ENCODE results near the gene CREG1. TPM values are rescaled to one million over a fixed set of nuclear protein-coding genes. Genes with fewer than 3 reads are reported as not detected.

CREG1 gene
- total RNA-seq, 6 experiments from 2014 or later: 95.8 to 230 (median 171) TPM

- Histone ChIP-seq H3K9me3 (no peaks in the 10 kb centered on the region), H3K36me3 (no peaks in the 10 kb centered on the region), H3K4me3 (no peak overlapping the region), H3K27me3 (no peaks in the 10 kb centered on the region), H3K4me1 (peaks cover 0 to 27% (median 7%) of the 10 kb centered on the region in 4 donors), H3K27ac (peak overlapping the region in 1 of 3 donors; percentile 0)
- DNase-seq (no peak), ATAC-seq (peak in 1 of 4 donors; percentile 13)
- intact Hi-C loops (cut with DNase I): no loop called here
- 85% methylated on average over 2 of the region's 6 CpGs for WGBS (ENCODE audit: insufficient coverage, low coverage, low lambda C conversion rate, missing lambda C conversion rate)
- TF ChIP-seq, protein P1, sequence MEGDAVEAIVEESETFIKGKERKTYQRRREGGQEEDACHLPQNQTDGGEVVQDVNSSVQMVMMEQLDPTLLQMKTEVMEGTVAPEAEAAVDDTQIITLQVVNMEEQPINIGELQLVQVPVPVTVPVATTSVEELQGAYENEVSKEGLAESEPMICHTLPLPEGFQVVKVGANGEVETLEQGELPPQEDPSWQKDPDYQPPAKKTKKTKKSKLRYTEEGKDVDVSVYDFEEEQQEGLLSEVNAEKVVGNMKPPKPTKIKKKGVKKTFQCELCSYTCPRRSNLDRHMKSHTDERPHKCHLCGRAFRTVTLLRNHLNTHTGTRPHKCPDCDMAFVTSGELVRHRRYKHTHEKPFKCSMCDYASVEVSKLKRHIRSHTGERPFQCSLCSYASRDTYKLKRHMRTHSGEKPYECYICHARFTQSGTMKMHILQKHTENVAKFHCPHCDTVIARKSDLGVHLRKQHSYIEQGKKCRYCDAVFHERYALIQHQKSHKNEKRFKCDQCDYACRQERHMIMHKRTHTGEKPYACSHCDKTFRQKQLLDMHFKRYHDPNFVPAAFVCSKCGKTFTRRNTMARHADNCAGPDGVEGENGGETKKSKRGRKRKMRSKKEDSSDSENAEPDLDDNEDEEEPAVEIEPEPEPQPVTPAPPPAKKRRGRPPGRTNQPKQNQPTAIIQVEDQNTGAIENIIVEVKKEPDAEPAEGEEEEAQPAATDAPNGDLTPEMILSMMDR (IDR thresholded peaks at IDR 0.05): no peak
- TF ChIP-seq POLR2A (IDR thresholded peaks at IDR 0.05): no peak
Observed at GRCh38 chr1:167532964-167533824, 20.4 kb downstream of the CREG1 start.

DNA sequence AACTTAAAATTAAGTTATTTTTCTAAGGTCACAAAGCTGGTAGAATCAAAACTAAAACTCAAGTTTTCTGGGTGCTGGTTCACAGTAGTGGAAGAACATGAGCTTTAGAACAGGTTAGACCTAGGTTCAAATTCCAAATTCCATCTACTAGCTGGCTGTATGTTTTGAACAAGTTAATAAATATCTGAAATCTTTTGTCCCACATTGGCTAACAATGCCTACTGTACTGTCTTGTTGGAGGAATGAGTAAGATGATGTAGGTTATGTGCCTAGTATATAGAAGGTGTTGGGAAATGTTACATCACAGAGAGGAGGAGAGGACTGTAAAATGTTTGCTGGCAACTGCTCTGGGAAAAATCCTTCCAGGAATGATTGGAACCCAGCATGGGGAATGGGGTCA lies 21.2 kb downstream of the CREG1 start:
- no peaks in the 10 kb centered on the region for H3K36me3 ChIP-seq
- H3K9me3 ChIP-seq: no peaks in the 10 kb centered on the region
- intact Hi-C loops (cut with DNase I): no loop called here
- peaks cover 0 to 26% (median 7%) of the 10 kb centered on the region in 4 donors for H3K4me1 ChIP-seq
- no peak for TF ChIP-seq POLR2A (IDR thresholded peaks at IDR 0.05)
- TF ChIP-seq, protein P1 (IDR thresholded peaks at IDR 0.05): no peak
- H3K4me3 ChIP-seq: no peak overlapping the region
- DNase-seq: no peak
- no peaks in the 10 kb centered on the region for H3K27me3 ChIP-seq
- peak; percentile 56 to 72 (median 66) for ATAC-seq
- peak overlapping the region in 2 of 3 donors; percentile 47 to 76 for H3K27ac ChIP-seq

- H3K36me3 ChIP-seq: no peaks in the 10 kb centered on the region
- no peak for ATAC-seq
- intact Hi-C loops (cut with DNase I): no loop called here
- H3K4me1 ChIP-seq: peaks cover 0 to 21% (median 7%) of the 10 kb centered on the region in 4 donors
- no peak overlapping the region for H3K4me3 ChIP-seq
- H3K27ac ChIP-seq: no peak overlapping the region
- no peak for DNase-seq
- H3K27me3 ChIP-seq: no peaks in the 10 kb centered on the region
- WGBS (ENCODE audit: insufficient coverage, low coverage, low lambda C conversion rate, missing lambda C conversion rate): 80% methylated on average over 7 of the region's 8 CpGs
- H3K9me3 ChIP-seq: no peaks in the 10 kb centered on the region
- TF ChIP-seq, protein P1 (IDR thresholded peaks at IDR 0.05): no peak
- TF ChIP-seq POLR2A (IDR thresholded peaks at IDR 0.05): no peak
Observed at GRCh38 chr1:167529829-167530474, 23.6 kb downstream of the CREG1 start.

DNA sequence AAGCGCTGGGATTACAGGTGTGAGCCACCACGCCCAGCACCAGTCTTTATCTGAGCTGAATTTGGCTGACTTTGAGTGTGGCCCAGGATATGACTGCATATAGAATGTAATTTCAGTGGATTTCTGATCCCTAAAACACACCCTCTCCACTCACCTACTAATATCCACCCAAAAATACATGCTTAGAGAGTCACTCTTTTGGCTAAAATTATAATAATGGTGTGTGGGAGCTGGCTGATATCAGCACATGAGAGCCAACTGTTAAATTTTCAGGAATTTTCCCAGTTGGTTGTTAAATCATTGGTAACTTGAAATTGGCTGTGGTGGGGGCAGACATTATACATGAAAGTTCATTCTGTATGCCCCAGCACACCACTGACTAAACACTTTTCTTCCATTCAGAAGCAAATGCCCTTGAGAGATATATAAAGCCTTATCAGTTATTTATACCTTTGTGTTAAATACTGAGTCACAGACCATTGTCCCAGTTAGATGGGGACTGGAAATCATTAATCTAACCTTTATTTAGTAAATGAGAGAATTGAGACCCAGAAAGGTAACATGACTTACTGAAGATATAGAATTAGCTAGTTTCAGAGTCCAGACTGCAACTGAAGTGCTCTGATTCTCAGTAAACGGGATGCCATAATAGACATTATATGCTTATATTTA lies 25.4 kb downstream of the CREG1 start:
- intact Hi-C loops (cut with DNase I): no loop called here
- Histone ChIP-seq H3K4me3 (no peak overlapping the region), H3K27me3 (no peaks in the 10 kb centered on the region), H3K36me3 (no peaks in the 10 kb centered on the region), H3K9me3 (no peaks in the 10 kb centered on the region), H3K4me1 (peaks cover 0 to 13% (median 5%) of the 10 kb centered on the region in 4 donors), H3K27ac (no peak overlapping the region)
- ATAC-seq (no peak), DNase-seq (no peak)
- TF ChIP-seq, protein P1 (IDR thresholded peaks at IDR 0.05): no peak
- no peak for TF ChIP-seq POLR2A (IDR thresholded peaks at IDR 0.05)
- 86% methylated on average over 3 of the region's 3 CpGs for WGBS (ENCODE audit: insufficient coverage, low coverage, low lambda C conversion rate, missing lambda C conversion rate)

All from right lobe of liver (tissue), 6 donors.